Measurements from ENCODE around the gene IL36B.

The IL36B gene

GRCh38 chr2:113053666-113054065 is 999 bp upstream of the IL36B start:
- no peak for DNase-seq (ENCODE audit: low spot score)

- no peak for DNase-seq (ENCODE audit: low spot score)
Observed at GRCh38 chr2:113050921-113051895, 1.5 kb downstream of the IL36B start.

GRCh38 chr2:113046465-113046864 is 6.2 kb downstream of the IL36B start:
- no peak for DNase-seq (ENCODE audit: low spot score)

- DNase-seq (ENCODE audit: low spot score) = peak; percentile 20
Observed at GRCh38 chr2:113041871-113042270, 10.8 kb downstream of the IL36B start.

- DNase-seq (ENCODE audit: low spot score) = no peak
Observed at GRCh38 chr2:113039719-113040118, 12.9 kb downstream of the IL36B start.

DNA sequence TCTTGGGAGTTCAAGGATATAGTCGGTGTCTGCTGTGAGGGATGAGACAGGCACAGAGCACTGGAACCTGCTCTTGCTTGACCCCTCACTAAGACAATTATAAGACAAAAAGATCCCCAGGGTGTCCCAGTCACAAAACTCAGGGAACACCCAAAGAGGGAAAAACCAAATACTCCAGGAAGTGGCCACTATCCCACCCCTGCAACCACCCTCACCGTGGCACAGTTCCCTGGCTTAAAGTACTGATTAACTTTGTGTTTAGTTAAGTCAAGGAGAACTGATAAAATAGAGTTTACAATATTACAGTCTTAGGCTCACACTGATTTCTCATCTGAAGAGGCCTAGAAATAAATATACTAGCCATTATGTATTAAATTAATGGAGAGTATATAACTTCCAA is 13.5 kb downstream of the IL36B start:
- no peak for DNase-seq (ENCODE audit: low spot score)

DNA sequence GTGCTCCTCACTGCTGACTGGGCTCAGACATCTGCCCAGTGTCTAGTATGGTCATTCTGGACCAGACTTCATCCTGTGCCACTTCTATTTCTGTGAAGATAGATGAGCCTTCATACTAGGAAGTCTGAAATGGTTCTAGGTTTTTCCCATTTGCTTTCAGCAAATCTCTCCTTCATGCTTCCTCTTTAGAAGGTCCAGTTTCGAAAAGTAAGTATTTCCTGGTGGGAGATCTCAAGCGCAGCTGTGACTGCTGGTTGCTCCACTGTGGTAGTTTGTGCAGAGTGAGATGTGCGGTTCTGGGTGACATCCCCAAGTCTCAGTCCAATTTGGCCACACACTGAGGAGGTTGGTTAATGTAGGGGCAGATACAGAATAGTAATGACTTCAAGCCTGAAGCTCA is 14.4 kb downstream of the IL36B start:
- no peak for DNase-seq (ENCODE audit: low spot score)

DNA sequence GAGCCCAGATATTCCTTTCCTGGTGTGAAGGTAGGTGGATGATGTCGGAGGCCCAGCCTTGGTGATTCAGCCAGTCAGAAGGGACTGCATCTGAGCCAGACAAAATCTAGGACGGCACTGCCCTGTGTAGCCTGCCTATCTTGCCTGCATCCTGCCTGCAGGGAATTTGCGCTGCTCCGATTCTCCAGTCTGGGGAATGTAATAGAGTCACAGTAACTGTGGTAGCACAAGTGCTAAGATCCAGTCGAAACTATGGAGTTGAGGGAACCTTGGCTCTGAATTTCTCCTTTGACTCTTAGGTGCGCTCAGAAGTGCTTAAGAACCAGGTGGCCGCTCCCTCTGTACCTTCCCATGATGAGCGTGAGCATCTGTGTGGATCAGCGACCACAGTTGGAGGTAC is 15.9 kb downstream of the IL36B start:
- DNase-seq (ENCODE audit: low spot score) = no peak

DNA sequence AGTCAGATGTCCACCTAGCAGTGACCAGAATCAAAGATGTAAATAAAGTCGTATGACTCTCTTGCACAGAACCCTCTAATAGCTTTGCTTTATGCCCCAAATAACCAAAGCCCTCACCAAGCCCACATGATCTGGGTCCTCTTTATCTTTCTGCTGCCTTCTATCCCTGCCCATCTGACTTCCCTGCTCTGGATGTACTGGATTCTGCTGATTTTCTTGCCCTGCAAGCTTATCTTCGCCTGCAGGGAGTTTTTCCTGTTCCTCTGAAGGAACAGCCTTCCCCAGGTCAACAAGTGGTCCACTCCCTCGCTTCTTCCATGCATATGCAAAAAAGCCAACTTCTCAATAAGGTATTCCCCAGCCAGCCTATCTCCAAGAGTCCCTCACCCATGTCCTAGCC is 18.7 kb downstream of the IL36B start:
- no peak for DNase-seq (ENCODE audit: low spot score)

DNA sequence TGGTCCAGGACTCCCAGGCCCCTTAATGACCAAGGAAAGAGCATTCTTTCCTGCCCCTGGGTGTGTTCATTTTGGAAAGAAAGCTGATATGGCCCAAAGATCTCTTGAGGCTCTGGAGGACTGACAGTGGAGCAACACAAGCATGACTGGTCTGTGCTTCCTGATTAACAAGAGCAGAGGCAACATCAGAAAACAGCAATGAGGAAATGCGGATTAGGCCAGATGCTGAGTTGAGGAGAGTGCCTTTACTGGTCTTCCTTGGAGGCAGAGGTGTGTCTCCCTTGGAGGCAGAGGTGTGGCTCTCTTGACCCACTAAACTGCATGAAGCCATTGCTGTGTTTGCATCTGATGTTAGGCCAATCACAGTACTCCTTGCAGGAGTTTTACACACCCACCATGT is 19.9 kb downstream of the IL36B start:
- DNase-seq (ENCODE audit: low spot score) = no peak

- no peak for DNase-seq (ENCODE audit: low spot score)
Observed at GRCh38 chr2:113028112-113028511, 24.6 kb downstream of the IL36B start.

DNA sequence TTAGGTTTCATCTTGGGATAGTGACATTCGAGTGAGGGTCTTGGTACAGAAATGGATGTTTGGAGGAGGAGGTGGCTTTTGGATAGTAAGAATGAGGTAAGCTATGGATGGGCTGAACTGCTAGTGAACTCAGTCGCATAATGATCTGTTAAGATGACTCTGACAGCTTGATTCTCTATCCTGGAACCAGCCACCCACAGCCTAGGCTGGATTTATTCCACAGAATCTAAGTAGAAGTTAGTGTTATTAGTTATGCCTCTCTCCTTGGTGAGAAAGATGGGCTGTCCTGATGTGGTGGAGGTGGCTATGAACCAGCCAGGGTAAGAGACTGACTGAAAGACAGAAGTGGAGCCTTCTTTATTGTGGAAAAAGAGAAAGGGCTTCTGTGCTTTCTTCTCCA is 25.0 kb downstream of the IL36B start:
- DNase-seq (ENCODE audit: low spot score) = no peak

- no peak for DNase-seq (ENCODE audit: low spot score)
Observed at GRCh38 chr2:113025737-113026136, 26.9 kb downstream of the IL36B start.

GRCh38 chr2:113024764-113025163 is 27.9 kb downstream of the IL36B start:
- no peak for DNase-seq (ENCODE audit: low spot score)

DNA sequence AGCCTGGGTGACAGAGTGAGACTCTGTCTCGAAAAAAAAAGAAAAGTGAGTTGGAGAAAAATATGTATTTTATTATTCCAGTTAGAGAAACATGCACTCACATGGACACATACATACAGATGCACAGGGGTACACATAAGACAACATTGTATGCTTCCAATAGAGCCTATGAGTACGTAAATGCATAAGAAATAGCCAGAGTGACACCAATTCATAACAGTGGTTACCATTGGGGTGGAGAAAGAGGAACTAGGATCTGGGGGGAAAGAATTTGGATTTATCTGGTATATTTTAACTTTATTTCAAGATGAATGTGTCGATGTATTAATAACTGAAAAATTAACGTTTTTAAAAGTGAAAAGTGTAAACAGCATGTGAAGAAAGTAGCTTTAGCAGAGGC is 31.4 kb downstream of the IL36B start:
- DNase-seq (ENCODE audit: low spot score) = no peak

GRCh38 chr2:113018509-113018908 is 34.2 kb downstream of the IL36B start:
- no peak for DNase-seq (ENCODE audit: low spot score)

- no peak for DNase-seq (ENCODE audit: low spot score)
Observed at GRCh38 chr2:113015655-113016054, 37.0 kb downstream of the IL36B start.

DNA sequence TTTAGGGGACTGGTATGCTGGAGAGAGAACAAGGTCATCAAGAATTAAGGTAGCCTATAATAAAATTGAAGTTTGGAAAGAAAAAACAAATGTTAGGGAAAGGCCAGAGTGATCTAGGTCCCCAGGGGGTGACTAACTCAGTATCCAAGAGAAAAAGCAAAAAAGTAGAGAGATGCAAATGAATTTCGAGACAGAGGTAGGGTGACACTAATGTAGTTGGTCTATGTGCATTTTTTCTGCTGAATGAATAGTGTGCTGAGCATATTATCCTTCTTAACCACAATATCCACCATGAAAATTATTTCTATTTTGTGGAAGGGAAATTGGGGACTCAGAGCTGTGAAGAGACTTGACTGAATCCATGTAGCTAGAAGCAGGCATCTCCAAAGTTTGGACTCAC is 37.6 kb downstream of the IL36B start:
- DNase-seq (ENCODE audit: low spot score) = no peak

- DNase-seq (ENCODE audit: low spot score) = no peak
Observed at GRCh38 chr2:113014067-113014466, 38.6 kb downstream of the IL36B start.

DNA sequence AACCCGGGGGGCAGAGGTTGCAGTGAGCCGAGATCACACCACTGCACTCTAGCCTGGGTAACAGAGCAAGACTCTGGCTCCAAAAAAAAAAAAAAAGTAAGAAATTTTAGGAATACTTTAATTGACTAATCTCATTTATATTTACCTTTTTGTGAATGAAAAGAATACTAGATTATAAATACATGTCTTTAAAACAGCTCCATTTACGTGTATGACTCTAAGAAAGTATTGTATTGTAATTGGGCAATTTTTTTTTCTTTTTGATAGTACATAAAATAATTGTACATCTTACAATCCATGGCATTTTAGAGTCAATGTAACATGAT is 39.4 kb downstream of the IL36B start:
- no peak for DNase-seq (ENCODE audit: low spot score)

DNA sequence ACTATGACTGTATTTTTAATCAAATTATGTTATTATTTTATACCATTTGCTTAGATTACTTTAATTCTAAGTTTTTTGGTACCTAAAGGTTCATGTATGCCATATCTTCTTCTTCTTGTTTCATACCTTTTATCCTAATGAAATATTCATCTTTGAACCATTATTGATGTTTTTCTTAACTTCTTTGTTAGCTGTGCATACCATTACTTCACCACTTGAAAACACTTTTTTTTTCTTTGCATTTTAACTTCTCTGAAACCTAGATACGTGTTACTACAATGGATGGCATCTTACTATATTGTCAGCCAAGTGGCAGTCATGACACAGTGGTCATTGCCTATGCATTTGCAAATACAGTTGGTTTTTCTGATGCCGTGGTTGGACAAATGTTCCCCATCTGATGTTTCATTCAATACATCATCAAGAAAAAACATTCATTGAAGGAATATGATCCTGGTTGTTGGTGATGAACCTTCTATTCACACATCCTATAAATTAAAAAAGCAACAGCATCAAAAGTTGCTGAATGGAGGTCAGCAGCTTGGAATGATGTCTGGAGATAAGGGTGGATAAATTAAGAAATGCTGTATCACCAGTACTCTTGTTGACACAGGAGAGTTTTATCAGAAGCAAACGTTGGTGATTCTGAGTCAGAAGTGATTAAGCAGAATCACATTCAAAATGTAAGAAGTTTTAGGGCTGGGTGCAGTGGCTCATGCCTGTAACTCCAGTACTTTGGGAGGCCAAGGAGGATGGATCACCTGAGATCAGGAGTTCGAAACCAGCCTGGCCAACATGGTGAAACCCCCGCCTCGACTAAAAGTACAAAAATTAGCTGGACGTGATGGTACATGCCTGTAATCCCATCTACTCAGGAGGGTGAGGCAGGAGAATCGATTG is 40.0 kb downstream of the IL36B start:
- no peak for DNase-seq (ENCODE audit: low spot score)

- no peak for DNase-seq (ENCODE audit: low spot score)
Observed at GRCh38 chr2:113011108-113011507, 41.6 kb downstream of the IL36B start.

GRCh38 chr2:113010088-113010487 is 42.6 kb downstream of the IL36B start:
- no peak for DNase-seq (ENCODE audit: low spot score)
